Mesodermal cell (in vitro differentiated cells): Measurements from ENCODE around the gene MGAT2. TPM values are rescaled to one million over a fixed set of nuclear protein-coding genes. Genes with fewer than 3 reads are reported as not detected.
"Not testable (repeated sequence)": the region's sequence is repeated elsewhere in the genome, so short reads cannot be mapped to it uniquely, and the experiment has no call there.

Experiments
- H3K27ac ChIP-seq: 2 replicates; pipeline ENCODE4 v1.7.0; 2013; ENCODE audit warnings: mild to moderate bottlenecking, low read depth, low read length, moderate library complexity; ENCODE audit not compliant: severe bottlenecking
- H3K36me3 ChIP-seq: 2 replicates; pipeline ENCODE4 v1.7.1; 2013; ENCODE audit warnings: mild to moderate bottlenecking, low read length, moderate library complexity; ENCODE audit not compliant: control insufficient read depth, insufficient read depth
- H3K4me1 ChIP-seq: one replicate; pipeline ENCODE4 v1.7.1; 2013; ENCODE audit warnings: mild to moderate bottlenecking, low read length; ENCODE audit not compliant: insufficient read depth, control insufficient read depth, poor library complexity, severe bottlenecking
- H3K4me3 ChIP-seq: 2 replicates; pipeline ENCODE4 v1.7.0; 2013; ENCODE audit warnings: low read length, control low read depth, mild to moderate bottlenecking; ENCODE audit not compliant: insufficient read depth, poor library complexity, severe bottlenecking; ENCODE audit errors: extremely low read depth
- H3K9me3 ChIP-seq: 2 replicates; pipeline ENCODE4 v1.7.1; 2013; ENCODE audit warnings: mild to moderate bottlenecking, low read length, moderate library complexity; ENCODE audit not compliant: control insufficient read depth
- WGBS, 2 experiments: methylation state at CpG; one replicate each; pipeline ENCODE4 v1.1.5; 2013; ENCODE audit warnings: missing lambda C conversion rate in 2 of 2; ENCODE audit not compliant: insufficient coverage in 2 of 2; 5-methylcytosine and 5-hydroxymethylcytosine counted together
- polyA plus RNA-seq, 2 experiments: library from polyadenylated mRNA; stranded (reverse); fragments of 50-300 nt; gene quantifications; one replicate each; pipeline ENCODE4 v1.2.3, GENCODE V29; 2013

MGAT2 gene
- 24.0 TPM for polyA plus RNA-seq (2013, experiment 1 of 2)
- polyA plus RNA-seq (2013, experiment 2 of 2): 25.4 TPM

GRCh38 chr14:49620182-49621113 lies at the start of gene MGAT2, which contains the start of gene RPL36AL:
Gene MGAT2, plus strand, starts transcription at chr14:49620799. Its CDS starts 470 bp downstream, at chr14:49621269.
Gene RPL36AL, minus strand, starts transcription at chr14:49620626. Its CDS starts 1,522 bp downstream, at chr14:49619104.
- Histone ChIP-seq H3K9me3 (no peaks in the 10 kb centered on the region), H3K4me3 (peak within 1 kb of the TSS; percentile 91), H3K27ac (peak within 1 kb of the TSS; percentile 97), H3K36me3 (peaks cover 40% of the 10 kb centered on the region), H3K4me1 (peaks cover 6% of the 10 kb centered on the region)
- 0 to 1% methylated on average over 56 to 67 of the region's 85 CpGs for WGBS, 2 experiments

GRCh38 chr14:49574038-49574437 lies 46.6 kb upstream of the MGAT2 start:
- H3K4me3 ChIP-seq: no peak overlapping the region
- no CpG with 5 or more reads among the region's 5 CpGs for WGBS, 2 experiments
- peaks cover 78% of the 10 kb centered on the region for H3K36me3 ChIP-seq

GRCh38 chr14:49578141-49578540 lies 42.5 kb upstream of the MGAT2 start:
- peaks cover 80% of the 10 kb centered on the region for H3K36me3 ChIP-seq
- H3K9me3 ChIP-seq: no peaks in the 10 kb centered on the region
- no peak overlapping the region for H3K27ac ChIP-seq
- H3K4me1 ChIP-seq: no peaks in the 10 kb centered on the region
- H3K4me3 ChIP-seq: no peak overlapping the region
- no CpG with 5 or more reads among the region's 1 CpG for WGBS, 2 experiments

More at GRCh38 chr14:49574038-49574437, 46.6 kb upstream of the MGAT2 start:
- no peaks in the 10 kb centered on the region for H3K4me1 ChIP-seq
- H3K27ac ChIP-seq: no peak overlapping the region
- H3K9me3 ChIP-seq: peaks cover 10% of the 10 kb centered on the region

- Histone ChIP-seq H3K4me3 (no peak overlapping the region), H3K36me3 (peaks cover 78% of the 10 kb centered on the region), H3K4me1 (no peaks in the 10 kb centered on the region), H3K9me3 (no peaks in the 10 kb centered on the region), H3K27ac (no peak overlapping the region)
- 100% methylated on average over 1 to 2 of the region's 2 CpGs for WGBS, 2 experiments
Observed at GRCh38 chr14:49579841-49580240, 40.8 kb upstream of the MGAT2 start.

- H3K4me1 ChIP-seq: no peaks in the 10 kb centered on the region
- no peak overlapping the region for H3K4me3 ChIP-seq
- H3K27ac ChIP-seq: no peak overlapping the region
- no peaks in the 10 kb centered on the region for H3K9me3 ChIP-seq
- peaks cover 63% of the 10 kb centered on the region for H3K36me3 ChIP-seq
- 94 to 96% methylated on average over 5 to 7 of the region's 9 CpGs for WGBS, 2 experiments
Observed at GRCh38 chr14:49581209-49582112, 39.1 kb upstream of the MGAT2 start.

GRCh38 chr14:49582113-49582977 lies 38.3 kb upstream of the MGAT2 start:
- H3K9me3 ChIP-seq: no peaks in the 10 kb centered on the region
- H3K4me3 ChIP-seq: no peak overlapping the region
- WGBS, 2 experiments: 90 to 93% methylated on average over 3 of the region's 4 CpGs
- peaks cover 54% of the 10 kb centered on the region for H3K36me3 ChIP-seq
- H3K27ac ChIP-seq: no peak overlapping the region
- no peaks in the 10 kb centered on the region for H3K4me1 ChIP-seq

- no peaks in the 10 kb centered on the region for H3K9me3 ChIP-seq
- H3K4me3 ChIP-seq: peak overlapping the region; percentile 80
- 83 to 91% methylated on average over 1 to 2 of the region's 6 CpGs for WGBS, 2 experiments
- peaks cover 46% of the 10 kb centered on the region for H3K36me3 ChIP-seq
- no peak overlapping the region for H3K27ac ChIP-seq
- no peaks in the 10 kb centered on the region for H3K4me1 ChIP-seq
Observed at GRCh38 chr14:49583629-49584028, 37.0 kb upstream of the MGAT2 start.

- WGBS, 2 experiments: 87 to 92% methylated on average over 11 of the region's 11 CpGs
- H3K36me3 ChIP-seq: peaks cover 42% of the 10 kb centered on the region
- H3K4me1 ChIP-seq: no peaks in the 10 kb centered on the region
- no peaks in the 10 kb centered on the region for H3K9me3 ChIP-seq
- H3K27ac ChIP-seq: no peak overlapping the region
- peak overlapping the region; percentile 80 for H3K4me3 ChIP-seq
Observed at GRCh38 chr14:49584058-49584457, 36.5 kb upstream of the MGAT2 start.

- Histone ChIP-seq H3K27ac (peak overlapping the region; percentile 86), H3K4me3 (peak overlapping the region; percentile 80), H3K36me3 (peaks cover 38% of the 10 kb centered on the region)
- not testable (repeated sequence) for H3K9me3 ChIP-seq, H3K4me1 ChIP-seq
- WGBS, 2 experiments: 3 to 4% methylated on average over 26 of the region's 32 CpGs
Observed at GRCh38 chr14:49584981-49585640, 35.5 kb upstream of the MGAT2 start.
